K562 (cell line): ENCODE measurements around the gene MSN. TPM values are rescaled to one million over a fixed set of nuclear protein-coding genes. Genes with fewer than 3 reads are reported as not detected.

Experiments
- CBFA2T3 ChIP-seq: fragments of 450-650 bp; IDR thresholded peaks from 2 replicates; pipeline ENCODE4 v1.6.1; 2017
- E2F6 ChIP-seq, 2 experiments: IDR thresholded peaks; 2 replicates each; pipeline ENCODE4 v1.6.1; 2011; ENCODE audit warnings: borderline replicate concordance in 1 of 2, control low read depth in 1 of 2, low read depth in 1 of 2, low read length in 1 of 2, mild to moderate bottlenecking in 1 of 2, mixed read lengths in 1 of 2, moderate library complexity in 1 of 2; ENCODE audit not compliant: insufficient read depth in 1 of 2, insufficient read length in 1 of 2, poor library complexity in 1 of 2, severe bottlenecking in 1 of 2; ENCODE audit errors: extremely low read depth in 1 of 2
- GABPB2 ChIP-seq: fragments of 250-450 bp; sonication (Bioruptor Pico); conservative IDR thresholded peaks from 2 replicates; pipeline ENCODE4 v1.5.1; 2021; ENCODE audit warnings: mild to moderate bottlenecking
- JUND ChIP-seq, 2 experiments: IDR thresholded peaks; 2 replicates in 1 of 2; 3 replicates in 1 of 2; pipeline ENCODE4 v1.6.1; 2011; ENCODE audit warnings: borderline replicate concordance in 2 of 2, low read depth in 2 of 2, low read length in 2 of 2, improper control_type of control experiment in 1 of 2, missing biosample characterization in 1 of 2, missing genetic modification characterization in 1 of 2, missing genetic modification reagents in 1 of 2
- MITF ChIP-seq: IDR thresholded peaks from 2 replicates; pipeline ENCODE4 v1.6.1; 2014; ENCODE audit warnings: antibody characterized with exemption
- PREB ChIP-seq: sonication (generic); formaldehyde crosslinking; IDR thresholded peaks from 2 replicates; pipeline ENCODE4 v1.8.1; 2023; ENCODE audit warnings: mild to moderate bottlenecking, missing genetic modification reagents
- RUNX1 ChIP-seq: sonication (generic); IDR thresholded peaks from 2 replicates; pipeline ENCODE4 v1.6.1; 2016; ENCODE audit warnings: antibody characterized with exemption, low read depth
- SNRNP70 ChIP-seq: fragments of 200-400 bp; formaldehyde crosslinking; optimal IDR thresholded peaks from 2 replicates; pipeline ENCODE3; 2017; ENCODE audit warnings: low read depth, low read length
- ZBTB49 ChIP-seq: sonication (generic); formaldehyde crosslinking; IDR thresholded peaks from 2 replicates; pipeline ENCODE4 v1.8.0; 2022; ENCODE audit warnings: missing genetic modification reagents, mild to moderate bottlenecking, borderline replicate concordance
- ZNF124 ChIP-seq: sonication (generic); formaldehyde crosslinking; IDR thresholded peaks from 2 replicates; pipeline ENCODE4 v1.8.1; 2022; ENCODE audit warnings: missing genetic modification reagents
- ZNF232 ChIP-seq: sonication (generic); formaldehyde crosslinking; IDR thresholded peaks from 2 replicates; pipeline ENCODE4 v1.8.0; 2022; ENCODE audit warnings: mild to moderate bottlenecking, missing genetic modification reagents
- ZNF239 ChIP-seq: fragments of 250-450 bp; sonication (Bioruptor Pico); IDR thresholded peaks from 2 replicates; pipeline ENCODE4 v1.4.0; 2020; ENCODE audit warnings: mild to moderate bottlenecking
- polyA plus RNA-seq, 8 experiments: library from polyadenylated mRNA; depleted of rRNA in 4 of 8; stranded (reverse) in 5 of 8; unstranded in 3 of 8; fragments of >200 nt; fragmentation: Nextera tagmentation in 2 of 8; fragmentation: Illumina TruSeq in 1 of 8; extraction: Ambion mirVana in 2 of 8; extraction: Trizol in 1 of 8; gene quantifications; 2 replicates each; pipeline versions ENCODE4 v1.2.1 to v1.2.3, GENCODE V29; 2011 to 2014; ENCODE audit warnings: inconsistent platforms in 1 of 8, missing spikeins in 1 of 8
- total RNA-seq, 7 experiments: library from RNA; depleted of rRNA in 6 of 7; stranded (reverse); fragments of >200 nt in 6 of 7; fragmentation: Illumina TruSeq in 2 of 7; extraction: Trizol in 2 of 7; gene quantifications; 2 replicates each; pipeline versions ENCODE4 v1.2.1 to v1.2.3, GENCODE V29; 2011 to 2021; ENCODE audit warnings: low replicate concordance in 1 of 7
- TF ChIP-seq, protein P1 (sequence below): sonication (generic); formaldehyde crosslinking; IDR thresholded peaks from 2 replicates; pipeline ENCODE4 v1.8.0; 2022; ENCODE audit warnings: missing genetic modification reagents, mild to moderate bottlenecking, moderate library complexity, borderline replicate concordance
- TF ChIP-seq, protein P2 (sequence below), 3 experiments: fragments of 200-800 bp in 1 of 3; fragments of 250-450 bp in 1 of 3; fragments of 450-650 bp in 1 of 3; sonication (Bioruptor Pico) in 1 of 3; sonication (Bioruptor generic) in 1 of 3; formaldehyde crosslinking in 1 of 3; IDR thresholded peaks; 2 replicates each; pipeline versions ENCODE4 v1.6.1 to v1.8.0; 2016 to 2022; ENCODE audit warnings: mild to moderate bottlenecking in 2 of 3, missing genetic modification characterization in 2 of 3, missing compliant biosample characterization in 1 of 3, moderate library complexity in 1 of 3

Gene MSN
- total and polyA plus RNA-seq, 9 of the 15 experiments (the other 6 are each of a cell fraction or from before 2014, with no cell fraction given): 128 to 486 (median 237) TPM

DNA sequence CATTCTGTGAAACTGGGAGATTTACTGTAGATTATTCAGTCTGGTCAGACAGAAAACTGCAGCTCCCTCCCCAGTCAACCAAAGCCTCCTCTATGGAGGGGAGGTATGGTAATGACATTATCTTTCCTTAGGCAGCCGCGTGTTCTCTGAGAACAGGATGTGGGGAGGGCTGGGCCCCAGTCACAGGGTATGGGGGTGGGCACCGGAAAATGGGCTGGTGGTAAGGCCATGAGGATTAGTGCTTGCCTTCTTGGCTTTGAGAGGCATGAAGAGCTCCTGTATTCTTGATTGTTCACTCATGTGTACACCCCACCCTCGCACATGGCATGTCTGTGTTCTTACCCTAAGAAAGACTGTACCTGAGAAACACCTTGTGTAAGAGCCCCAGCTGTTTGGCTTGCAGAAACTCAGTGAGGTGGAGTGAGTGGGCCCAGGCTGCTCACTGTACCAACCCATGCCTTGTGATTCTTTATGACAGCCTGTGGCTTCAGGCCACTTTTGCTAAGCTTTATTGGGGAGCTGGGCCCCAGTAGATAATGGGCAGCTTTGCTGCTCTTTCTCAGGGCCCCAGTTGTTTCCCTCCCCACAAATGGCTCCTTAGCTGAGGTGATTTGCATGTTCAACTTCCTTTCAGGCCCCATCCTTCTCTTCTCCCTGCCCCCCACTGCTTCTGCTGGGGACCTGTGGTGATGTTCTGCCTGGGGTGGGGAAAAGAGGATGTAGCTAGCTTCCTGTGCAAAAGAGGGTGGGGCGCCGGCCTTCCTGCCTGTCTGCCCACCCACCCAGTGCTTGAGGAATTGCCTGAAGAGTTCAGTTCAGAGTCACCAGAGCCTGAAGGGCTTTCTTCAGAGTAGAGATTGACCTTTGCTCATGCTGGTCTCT, 30.7 kb downstream of the MSN start (continued):
- TF ChIP-seq ZBTB49 (CRISPR knock-in tag) (no peak), RUNX1 (no peak), SNRNP70 (no peak), PREB (no peak), JUND (IDR thresholded peaks at IDR 0.05; ENCODE audit: borderline replicate concordance, low read depth, low read length) (no peak), JUND (tag; IDR thresholded peaks at IDR 0.05; ENCODE audit: borderline replicate concordance, low read depth, low read length) (no peak), GABPB2 (CRISPR knock-in tag) (no peak), ZNF124 (CRISPR knock-in tag) (no peak), MITF (peak; percentile 20; the same call in 1 of the 2 replicates), E2F6 (IDR thresholded peaks at IDR 0.05; ENCODE audit: borderline replicate concordance in 1 of 2, extremely low read depth in 1 of 2, insufficient read depth in 1 of 2, insufficient read length in 1 of 2, low read depth in 1 of 2, low read length in 1 of 2, poor library complexity in 1 of 2, severe bottlenecking in 1 of 2) (peak in 1 of 2 experiments; percentile 36), ZNF232 (CRISPR knock-in tag) (no peak), ZNF239 (CRISPR knock-in tag) (no peak), CBFA2T3 (peak; percentile 68)
- TF ChIP-seq, protein P1, sequence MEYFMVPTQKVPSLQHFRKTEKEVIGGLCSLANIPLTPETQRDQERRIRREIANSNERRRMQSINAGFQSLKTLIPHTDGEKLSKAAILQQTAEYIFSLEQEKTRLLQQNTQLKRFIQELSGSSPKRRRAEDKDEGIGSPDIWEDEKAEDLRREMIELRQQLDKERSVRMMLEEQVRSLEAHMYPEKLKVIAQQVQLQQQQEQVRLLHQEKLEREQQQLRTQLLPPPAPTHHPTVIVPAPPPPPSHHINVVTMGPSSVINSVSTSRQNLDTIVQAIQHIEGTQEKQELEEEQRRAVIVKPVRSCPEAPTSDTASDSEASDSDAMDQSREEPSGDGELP (CRISPR knock-in tag): peak; percentile 29; the same call in 1 of the 2 replicates
- TF ChIP-seq, protein P2, sequence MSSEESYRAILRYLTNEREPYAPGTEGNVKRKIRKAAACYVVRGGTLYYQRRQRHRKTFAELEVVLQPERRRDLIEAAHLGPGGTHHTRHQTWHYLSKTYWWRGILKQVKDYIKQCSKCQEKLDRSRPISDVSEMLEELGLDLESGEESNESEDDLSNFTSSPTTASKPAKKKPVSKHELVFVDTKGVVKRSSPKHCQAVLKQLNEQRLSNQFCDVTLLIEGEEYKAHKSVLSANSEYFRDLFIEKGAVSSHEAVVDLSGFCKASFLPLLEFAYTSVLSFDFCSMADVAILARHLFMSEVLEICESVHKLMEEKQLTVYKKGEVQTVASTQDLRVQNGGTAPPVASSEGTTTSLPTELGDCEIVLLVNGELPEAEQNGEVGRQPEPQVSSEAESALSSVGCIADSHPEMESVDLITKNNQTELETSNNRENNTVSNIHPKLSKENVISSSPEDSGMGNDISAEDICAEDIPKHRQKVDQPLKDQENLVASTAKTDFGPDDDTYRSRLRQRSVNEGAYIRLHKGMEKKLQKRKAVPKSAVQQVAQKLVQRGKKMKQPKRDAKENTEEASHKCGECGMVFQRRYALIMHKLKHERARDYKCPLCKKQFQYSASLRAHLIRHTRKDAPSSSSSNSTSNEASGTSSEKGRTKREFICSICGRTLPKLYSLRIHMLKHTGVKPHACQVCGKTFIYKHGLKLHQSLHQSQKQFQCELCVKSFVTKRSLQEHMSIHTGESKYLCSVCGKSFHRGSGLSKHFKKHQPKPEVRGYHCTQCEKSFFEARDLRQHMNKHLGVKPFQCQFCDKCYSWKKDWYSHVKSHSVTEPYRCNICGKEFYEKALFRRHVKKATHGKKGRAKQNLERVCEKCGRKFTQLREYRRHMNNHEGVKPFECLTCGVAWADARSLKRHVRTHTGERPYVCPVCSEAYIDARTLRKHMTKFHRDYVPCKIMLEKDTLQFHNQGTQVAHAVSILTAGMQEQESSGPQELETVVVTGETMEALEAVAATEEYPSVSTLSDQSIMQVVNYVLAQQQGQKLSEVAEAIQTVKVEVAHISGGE (CRISPR knock-in tag; IDR thresholded peaks at IDR 0.05): no peak
